SK-N-SH (cell line): ENCODE data around the gene UPF2.

Experiments used
- CTCF ChIP-seq: fragments of 200-600 bp; sonication (generic); IDR thresholded peaks from 2 replicates; pipeline ENCODE4 v1.6.1; 2017; ENCODE audit warnings: antibody characterized with exemption, mild to moderate bottlenecking, moderate library complexity
- JUND ChIP-seq: IDR thresholded peaks from 2 replicates; pipeline ENCODE4 v1.4.0; 2012
- POLR2AphosphoS5 ChIP-seq: IDR thresholded peaks from 2 replicates; pipeline ENCODE4 v1.6.1; 2012; ENCODE audit warnings: low read depth, low read length
- SMC3 ChIP-seq: IDR thresholded peaks from 2 replicates; pipeline ENCODE4 v1.6.1; 2012; ENCODE audit warnings: low read depth, low read length, improper control_type of control experiment

GRCh38 chr10:12031404-12031803 is 11.2 kb downstream of the UPF2 start:
- TF ChIP-seq CTCF (no peak), JUND (no peak), POLR2AphosphoS5 (no peak), SMC3 (no peak)
